SH-SY5Y (cell line): ENCODE measurements around the gene BMX.

Experiments used
- GATA2 ChIP-seq: IDR thresholded peaks from 2 replicates; pipeline ENCODE4 v1.6.1; 2011; ENCODE audit warnings: mild to moderate bottlenecking, low read depth, low read length
- GATA3 ChIP-seq: IDR thresholded peaks from 2 replicates; pipeline ENCODE4 v1.6.1; 2011; ENCODE audit warnings: low read depth, mild to moderate bottlenecking, low read length, moderate library complexity

DNA sequence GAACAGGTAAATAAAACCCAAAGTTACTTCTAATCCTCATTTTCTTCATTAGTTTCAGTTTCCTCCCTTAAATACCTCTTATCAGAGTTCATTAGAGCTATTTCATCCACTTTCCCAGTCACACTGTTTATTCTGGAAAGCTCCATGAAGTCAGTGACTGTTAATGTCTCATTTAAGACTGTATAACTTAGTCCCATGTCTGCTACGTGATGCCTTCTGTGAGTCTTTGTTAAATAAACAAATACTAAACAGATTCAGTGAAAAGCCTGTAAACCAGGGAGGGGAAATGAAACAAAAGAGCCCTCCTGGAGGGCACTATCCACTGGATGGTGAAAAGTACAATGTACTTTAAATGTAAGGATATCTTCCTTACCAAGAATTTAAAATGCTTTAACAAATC lies 75.4 kb downstream of the BMX start:
- TF ChIP-seq GATA2 (no peak), GATA3 (no peak)
